ENCODE results near the gene TMEM151B.

Gene TMEM151B

GRCh38 chr6:44285552-44286284, 15.5 kb downstream of the TMEM151B start:
- DNase-seq: no peak

DNA sequence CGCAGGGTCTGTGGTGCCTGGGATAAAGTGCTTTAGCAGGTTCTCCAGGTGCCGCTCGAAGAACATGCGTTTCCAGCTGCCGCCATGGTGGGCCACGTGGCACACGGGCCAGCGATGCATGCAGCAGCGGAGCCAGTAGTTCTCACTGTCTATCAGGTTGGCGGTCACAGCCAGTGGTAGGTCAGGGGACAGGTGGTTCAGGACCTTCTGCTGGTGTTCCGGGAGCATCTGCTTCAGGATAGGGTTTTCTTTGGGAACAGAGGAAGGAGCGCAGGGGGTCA, 16.0 kb downstream of the TMEM151B start:
- DNase-seq: no peak

DNA sequence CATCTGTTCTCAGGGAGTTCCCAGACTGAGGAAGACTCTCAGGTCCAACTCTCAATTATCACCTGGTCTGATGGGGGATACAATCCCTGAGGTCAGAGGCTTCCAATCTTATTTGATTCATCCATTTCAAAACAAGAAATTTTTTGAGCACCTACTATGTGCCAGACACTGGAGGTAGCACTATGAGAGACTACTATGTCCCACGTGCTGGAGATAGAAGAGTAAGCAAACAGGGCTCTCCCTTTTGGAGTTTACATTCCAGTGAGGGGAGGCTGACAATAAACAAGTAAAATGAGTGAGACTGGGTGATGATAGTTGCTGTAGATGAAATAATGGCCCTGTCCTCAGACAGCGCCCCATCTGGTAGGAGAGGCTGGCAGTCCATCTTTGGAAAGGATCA, 16.5 kb downstream of the TMEM151B start:
- no peak for DNase-seq

DNA sequence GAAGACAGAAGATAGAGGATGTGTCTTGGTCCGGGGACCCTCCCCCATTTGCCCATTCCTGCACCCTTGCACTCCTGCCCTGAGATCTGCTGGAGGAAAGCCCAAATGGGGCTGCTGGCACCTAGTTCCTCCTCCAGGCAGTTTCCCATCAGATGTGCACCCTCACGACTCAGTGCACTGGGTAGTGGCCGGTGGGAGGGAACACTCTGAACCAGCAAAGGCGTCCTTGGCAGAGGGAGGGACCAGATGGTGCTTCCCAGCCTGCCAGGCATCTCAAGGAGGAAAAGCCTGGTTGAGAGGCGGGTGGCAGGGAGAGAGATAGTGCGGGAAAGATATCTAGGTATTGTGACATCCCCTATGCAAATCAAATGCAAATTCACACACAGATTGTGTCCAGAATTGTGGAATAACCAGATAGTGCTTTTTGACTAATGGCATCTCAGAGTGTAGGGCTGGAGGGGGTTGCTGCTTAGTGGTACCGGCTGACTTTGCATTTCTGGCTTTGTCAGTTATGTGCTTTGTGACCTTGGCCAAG, 19.5 kb downstream of the TMEM151B start:
- no peak for DNase-seq

DNA sequence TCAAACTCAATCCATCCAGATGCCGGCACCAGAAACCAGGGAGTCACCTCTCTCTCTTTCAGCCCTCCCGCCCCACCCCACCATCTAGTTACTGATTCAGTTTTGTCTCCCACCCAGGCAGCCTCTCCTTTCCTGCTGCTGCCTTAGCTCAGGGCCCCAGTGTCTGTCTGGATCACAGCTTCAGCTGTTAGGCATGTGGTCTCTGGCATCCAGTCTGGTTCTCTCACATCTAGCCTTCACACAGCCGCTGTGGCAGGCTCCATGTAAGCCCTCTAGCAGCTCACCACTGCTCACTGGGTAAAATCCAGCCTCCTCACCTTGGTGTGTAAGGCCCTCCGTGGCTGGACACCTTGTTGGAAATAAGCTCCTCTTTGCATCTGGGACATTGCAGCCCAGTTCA, 21.6 kb downstream of the TMEM151B start:
- no peak for DNase-seq

DNA sequence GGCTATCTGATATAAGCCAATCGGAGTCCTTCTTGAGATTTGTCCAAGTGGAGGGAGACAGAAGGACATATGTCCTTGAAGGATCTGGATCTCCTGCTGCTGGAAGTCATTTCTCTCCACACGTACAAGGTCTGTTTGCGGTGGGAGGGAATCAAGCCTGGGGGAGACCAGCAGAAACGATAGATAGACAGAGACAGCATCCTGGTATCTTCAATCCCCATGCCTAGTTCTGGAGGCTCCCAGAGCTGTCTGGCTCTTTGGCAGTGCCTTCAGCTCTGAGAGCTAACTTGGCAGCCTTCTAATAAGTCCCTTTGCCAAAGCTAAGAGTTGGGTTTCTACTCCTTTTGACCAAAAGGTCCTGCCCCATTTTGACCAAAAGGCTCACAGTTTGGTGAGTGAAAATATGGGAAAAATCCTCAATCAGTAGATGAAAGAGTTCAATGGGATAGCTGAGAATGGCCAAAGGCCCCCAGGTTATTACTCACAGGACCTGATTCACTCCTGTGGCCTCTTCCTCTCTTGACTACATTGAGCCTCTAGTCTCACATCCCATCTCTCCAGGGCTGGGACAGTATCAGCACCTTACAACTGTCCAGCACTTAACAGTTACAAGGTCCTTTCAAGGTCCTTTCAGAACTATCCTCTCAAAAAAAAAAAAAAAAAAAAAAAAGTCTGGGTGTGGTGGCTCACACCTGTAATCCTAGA, 22.6 kb downstream of the TMEM151B start:
- no peak for DNase-seq

DNA sequence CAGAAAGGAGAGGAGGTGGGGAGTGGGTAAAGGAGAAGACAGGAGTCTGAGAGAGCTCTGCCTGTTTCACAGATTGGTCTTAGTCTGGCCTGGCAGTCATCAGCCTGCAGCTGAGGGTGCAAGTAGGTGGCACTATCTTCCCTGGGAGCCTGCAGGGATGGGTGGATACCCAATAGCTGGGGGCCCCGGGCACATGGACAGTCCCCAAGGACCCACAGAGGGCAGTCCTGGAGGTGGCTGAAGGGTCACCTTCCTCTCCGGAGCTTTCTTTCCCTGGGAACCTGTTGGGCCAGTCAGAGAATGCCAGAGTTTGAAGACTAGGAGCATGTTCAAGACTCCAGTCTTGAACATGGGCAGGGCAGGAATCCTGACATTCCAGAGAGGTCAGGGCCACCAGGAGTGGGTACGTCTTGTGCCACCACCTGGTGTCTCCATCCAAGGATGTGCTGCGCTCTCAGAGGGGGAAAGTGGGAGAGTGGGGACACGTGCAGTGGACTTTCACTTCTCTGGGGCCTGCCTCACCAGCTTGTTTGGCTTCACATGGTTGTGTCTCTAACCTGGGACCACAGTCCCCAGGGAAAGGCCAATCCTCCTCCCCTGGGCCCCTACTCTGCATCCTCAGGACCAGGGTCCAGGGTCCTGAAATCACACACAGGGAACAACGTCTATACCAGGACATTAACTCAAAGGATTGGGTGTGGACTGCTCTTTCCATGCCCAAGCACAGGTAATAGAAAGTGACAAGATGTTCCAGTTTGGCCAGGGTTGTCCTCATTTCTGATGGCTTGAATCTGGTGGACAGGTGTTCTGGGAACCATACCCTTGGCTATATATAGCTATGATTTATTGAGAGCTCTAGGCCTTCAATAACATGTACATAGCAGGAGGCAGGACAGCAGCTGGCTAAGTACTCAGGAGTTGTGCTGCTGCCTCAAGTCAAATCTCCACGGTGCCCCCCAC, 24.9 kb downstream of the TMEM151B start:
- no peak for DNase-seq

DNA sequence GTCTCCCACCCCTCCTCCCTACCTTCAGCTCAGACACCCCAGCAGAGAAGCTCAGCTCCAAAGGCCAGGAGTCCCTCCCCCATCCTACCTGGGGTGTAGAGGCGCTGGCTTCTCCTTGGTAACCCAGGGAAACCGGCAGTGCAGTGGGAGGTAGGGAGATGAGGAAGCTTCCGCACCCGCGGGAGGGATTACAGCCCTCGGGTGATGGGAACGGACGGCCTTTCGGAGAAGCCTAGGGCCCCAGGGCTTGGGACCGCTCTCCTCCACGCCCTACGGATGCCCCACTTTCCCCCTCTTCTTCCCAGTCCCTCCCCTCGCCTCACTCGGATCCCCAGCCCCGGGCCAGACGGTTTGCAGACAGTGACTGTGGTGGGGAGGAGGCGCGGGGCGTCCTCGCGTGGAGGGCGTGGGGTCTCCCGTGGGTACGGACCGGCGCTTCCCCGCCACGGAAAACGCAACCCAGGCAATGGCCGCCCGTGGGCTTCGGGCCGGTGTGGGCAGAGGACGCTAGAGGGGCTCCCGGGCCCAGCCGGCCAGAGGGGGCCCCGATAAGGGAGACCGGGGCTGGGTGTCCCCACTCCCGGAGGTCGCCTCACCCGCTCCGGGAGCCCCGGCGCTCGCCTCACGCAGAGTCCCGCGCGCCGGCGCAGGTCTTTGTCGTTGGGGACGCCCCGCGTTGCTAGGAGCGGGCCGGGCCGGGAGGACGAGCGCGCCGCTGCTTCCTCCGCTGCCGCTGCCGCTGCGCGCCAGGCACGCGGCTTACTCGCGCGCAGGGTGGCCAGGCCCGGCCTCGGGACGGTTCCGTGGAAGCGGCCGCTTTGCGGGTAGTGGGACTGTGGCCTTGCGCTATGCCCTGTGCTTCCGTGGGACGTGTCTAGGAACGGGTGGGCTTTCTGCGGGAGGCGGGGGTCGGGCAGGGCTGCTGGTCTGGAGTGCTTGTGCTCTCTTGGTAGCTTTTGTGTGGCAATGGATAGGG, 27.1 kb downstream of the TMEM151B start:
- peak; percentile 44 for DNase-seq

- no peak for DNase-seq
These were observed 28.0 kb downstream of the TMEM151B start for GRCh38 chr6:44298055-44298803.

- no peak for DNase-seq
These were observed 28.6 kb downstream of the TMEM151B start for GRCh38 chr6:44298864-44299263.

DNA sequence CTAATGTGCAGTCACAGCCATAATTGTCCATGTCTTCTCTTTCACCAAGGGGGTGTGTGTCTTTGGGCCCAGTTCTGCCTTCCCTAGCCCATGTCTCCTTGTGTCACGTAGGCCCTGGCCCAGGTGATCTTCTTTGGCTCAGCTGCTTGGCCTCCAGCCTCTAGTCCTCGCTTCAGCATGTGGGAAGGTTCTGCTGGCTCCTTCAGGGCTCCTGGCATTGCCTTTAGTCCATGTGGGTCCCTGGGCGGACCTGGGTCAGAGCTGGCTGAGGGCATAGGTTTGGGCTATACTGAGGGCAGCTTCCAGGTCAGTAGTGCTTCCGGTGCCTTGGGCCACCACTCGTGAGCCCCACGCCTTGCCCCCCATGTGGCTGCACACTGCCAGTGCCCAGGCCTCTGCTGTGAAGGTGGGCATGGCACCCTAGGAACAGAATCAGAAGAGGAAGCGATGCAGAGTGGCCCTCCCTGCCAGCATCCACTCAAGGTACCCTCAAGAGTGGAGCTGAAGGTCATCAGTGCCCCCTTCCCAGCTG, 30.1 kb downstream of the TMEM151B start:
- no peak for DNase-seq

- DNase-seq: no peak
These were observed 30.9 kb downstream of the TMEM151B start for GRCh38 chr6:44301106-44301505.

- no peak for DNase-seq
These were observed 31.7 kb downstream of the TMEM151B start for GRCh38 chr6:44301782-44302564.

DNA sequence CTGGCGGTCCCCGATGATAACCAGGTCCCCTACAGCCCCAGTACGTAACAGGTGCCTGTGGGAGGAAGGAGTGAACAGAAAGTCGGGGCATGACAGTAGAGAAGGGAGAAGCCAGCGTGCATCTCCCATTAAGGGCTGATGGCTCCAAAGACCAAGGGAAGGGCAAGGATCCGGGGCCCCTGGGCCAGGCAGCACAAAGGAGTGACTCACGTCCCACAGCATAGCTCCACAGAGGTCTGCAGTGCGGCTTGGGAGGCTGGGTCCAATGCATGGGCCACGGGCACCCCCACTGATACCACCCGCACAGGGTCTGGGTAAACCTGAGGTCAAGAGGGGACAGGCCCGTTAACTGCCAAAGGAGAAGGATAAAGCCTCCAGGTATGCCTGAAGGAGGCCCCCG, 32.6 kb downstream of the TMEM151B start:
- no peak for DNase-seq

DNA sequence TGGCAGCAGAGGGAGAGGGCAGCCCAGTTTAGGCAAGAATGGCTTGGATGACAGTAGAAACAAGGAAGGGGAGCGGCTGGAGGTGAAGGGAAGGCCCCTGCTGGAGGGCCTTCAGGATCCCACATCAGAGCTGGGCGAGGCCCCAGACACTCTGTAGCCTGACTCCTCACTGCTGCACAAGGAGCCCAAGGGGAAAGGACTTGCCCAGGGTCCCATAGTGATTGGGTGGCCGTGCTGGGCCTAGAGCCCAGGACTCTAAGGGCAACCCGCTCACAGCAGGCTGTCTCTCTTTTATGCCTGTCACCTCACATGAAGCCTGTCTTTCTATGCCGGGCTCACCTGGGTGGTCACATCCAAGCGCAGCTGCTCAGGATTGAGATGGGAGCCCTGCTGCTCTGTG, 33.6 kb downstream of the TMEM151B start:
- no peak for DNase-seq

- peak; percentile 40 for DNase-seq
These were observed 34.3 kb downstream of the TMEM151B start for GRCh38 chr6:44304282-44305199.

DNA sequence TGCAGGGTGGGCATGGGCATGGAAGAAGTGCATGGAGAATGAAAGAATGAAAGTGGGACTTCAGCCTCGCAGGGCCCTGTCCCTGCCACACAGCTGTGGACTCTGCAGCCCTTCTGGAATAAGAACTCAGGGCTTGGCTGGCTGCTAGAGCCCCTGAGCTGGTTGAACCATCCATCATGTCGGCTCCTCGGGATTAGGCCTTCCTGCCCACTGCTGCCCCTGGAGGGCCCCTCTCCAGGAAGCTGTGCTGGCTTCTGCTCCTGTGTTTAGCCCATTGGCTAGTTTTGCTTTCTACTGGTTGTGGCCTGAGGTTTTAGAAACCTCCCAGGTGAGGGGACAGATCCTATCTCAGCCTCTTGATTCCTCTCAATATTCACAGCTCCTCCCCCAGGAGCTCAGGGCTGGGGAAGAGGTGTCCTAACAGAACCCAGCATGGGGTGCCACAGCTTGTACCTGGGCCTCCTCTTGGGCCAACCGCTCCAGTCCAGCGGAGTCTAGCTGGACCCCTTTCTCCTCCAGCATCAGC, 35.0 kb downstream of the TMEM151B start:
- no peak for DNase-seq

GRCh38 chr6:44306710-44307109, 36.5 kb downstream of the TMEM151B start:
- no peak for DNase-seq

DNA sequence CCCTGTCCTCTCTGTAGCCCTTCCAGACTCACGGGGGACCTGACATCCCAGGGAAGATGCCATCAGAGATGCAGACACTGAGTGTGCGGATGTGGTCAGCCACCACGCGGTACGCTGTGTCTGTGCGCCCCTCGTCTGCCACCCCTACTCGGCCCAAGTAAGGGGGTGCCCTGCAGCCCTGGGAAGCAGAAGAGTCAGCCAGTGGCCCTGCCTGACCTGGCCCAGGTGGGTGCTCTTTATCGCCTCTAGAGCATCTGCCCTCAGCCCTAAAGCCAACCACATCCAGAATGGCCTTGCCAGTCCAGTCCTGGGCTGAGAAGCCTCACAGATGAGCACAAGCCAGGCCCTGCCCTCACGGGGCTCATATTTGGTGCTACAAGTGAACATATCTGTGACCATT, 37.0 kb downstream of the TMEM151B start:
- DNase-seq: no peak
